Progenitor cell of endocrine pancreas (in vitro differentiated cells): ENCODE data around the gene ANP32A. TPM values are rescaled to one million over a fixed set of nuclear protein-coding genes. Genes with fewer than 3 reads are reported as not detected.

ENCODE experiments used
- DNase-seq: peaks from one replicate; pipeline ENCODE4 v3.0.0; 2021; ENCODE audit warnings: low spot score; ENCODE audit not compliant: unreplicated experiment
- H3K27ac Mint-ChIP-seq: 2 replicates; pipeline ENCODE4 v1.8.0; 2021; ENCODE audit warnings: mild to moderate bottlenecking, moderate library complexity, mixed read lengths
- H3K27me3 Mint-ChIP-seq: 2 replicates; pipeline ENCODE4 v1.8.0; 2021; ENCODE audit warnings: mixed read lengths
- H3K36me3 Mint-ChIP-seq: 2 replicates; pipeline ENCODE4 v1.8.0; 2022; ENCODE audit warnings: mixed read lengths; ENCODE audit not compliant: insufficient read depth
- H3K4me1 Mint-ChIP-seq: 2 replicates; pipeline ENCODE4 v1.8.0; 2021; ENCODE audit warnings: low read depth, mixed read lengths
- H3K4me3 Mint-ChIP-seq: 2 replicates; pipeline ENCODE4 v1.8.0; 2021; ENCODE audit warnings: low read depth, mild to moderate bottlenecking, moderate library complexity, mixed read lengths
- H3K9me3 Mint-ChIP-seq: 2 replicates; pipeline ENCODE4 v1.8.0; 2021; ENCODE audit warnings: low read depth, mixed read lengths
- total RNA-seq: library from RNA; stranded (reverse); gene quantifications from 2 replicates; pipeline ENCODE4 v1.2.1, GENCODE V29; 2021
- TF ChIP-seq, protein P1 (sequence below): fragments of 200-600 bp; sonication (generic); IDR thresholded peaks from one replicate; pipeline ENCODE4 v1.5.0; 2021; ENCODE audit warnings: antibody characterized with exemption, mild to moderate bottlenecking; ENCODE audit not compliant: unreplicated experiment

ANP32A gene
- total RNA-seq, 1 donor from 2014 or later: 279 TPM

DNA sequence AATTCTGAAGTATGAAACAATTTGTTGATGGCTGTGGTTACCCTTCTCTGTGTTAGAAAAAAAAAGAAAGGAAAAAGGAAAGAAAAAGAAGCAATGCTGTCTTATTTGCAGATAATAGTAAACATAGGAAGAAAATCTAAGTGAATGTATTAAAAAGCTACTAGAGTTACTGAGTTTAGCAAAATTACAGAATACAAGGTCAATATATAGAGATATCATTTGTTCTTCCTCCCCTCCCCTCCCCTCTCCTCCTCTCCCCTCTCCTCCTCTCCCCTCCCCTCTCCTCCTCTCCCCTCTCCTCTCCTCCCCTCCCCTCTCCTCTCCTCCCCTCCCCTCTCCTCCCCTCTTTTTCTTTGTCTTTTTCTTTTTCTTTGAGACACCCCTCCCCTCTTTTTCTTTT is 69.1 kb downstream of the ANP32A start:
- Mint-ChIP-seq H3K4me3 (no peak overlapping the region), H3K4me1 (no peaks in the 10 kb centered on the region), H3K27me3 (no peaks in the 10 kb centered on the region), H3K27ac (no peak overlapping the region), H3K36me3 (no peaks in the 10 kb centered on the region), H3K9me3 (peaks cover 8% of the 10 kb centered on the region)
- TF ChIP-seq, protein P1, sequence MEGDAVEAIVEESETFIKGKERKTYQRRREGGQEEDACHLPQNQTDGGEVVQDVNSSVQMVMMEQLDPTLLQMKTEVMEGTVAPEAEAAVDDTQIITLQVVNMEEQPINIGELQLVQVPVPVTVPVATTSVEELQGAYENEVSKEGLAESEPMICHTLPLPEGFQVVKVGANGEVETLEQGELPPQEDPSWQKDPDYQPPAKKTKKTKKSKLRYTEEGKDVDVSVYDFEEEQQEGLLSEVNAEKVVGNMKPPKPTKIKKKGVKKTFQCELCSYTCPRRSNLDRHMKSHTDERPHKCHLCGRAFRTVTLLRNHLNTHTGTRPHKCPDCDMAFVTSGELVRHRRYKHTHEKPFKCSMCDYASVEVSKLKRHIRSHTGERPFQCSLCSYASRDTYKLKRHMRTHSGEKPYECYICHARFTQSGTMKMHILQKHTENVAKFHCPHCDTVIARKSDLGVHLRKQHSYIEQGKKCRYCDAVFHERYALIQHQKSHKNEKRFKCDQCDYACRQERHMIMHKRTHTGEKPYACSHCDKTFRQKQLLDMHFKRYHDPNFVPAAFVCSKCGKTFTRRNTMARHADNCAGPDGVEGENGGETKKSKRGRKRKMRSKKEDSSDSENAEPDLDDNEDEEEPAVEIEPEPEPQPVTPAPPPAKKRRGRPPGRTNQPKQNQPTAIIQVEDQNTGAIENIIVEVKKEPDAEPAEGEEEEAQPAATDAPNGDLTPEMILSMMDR: no peak
- no peak for DNase-seq

DNA sequence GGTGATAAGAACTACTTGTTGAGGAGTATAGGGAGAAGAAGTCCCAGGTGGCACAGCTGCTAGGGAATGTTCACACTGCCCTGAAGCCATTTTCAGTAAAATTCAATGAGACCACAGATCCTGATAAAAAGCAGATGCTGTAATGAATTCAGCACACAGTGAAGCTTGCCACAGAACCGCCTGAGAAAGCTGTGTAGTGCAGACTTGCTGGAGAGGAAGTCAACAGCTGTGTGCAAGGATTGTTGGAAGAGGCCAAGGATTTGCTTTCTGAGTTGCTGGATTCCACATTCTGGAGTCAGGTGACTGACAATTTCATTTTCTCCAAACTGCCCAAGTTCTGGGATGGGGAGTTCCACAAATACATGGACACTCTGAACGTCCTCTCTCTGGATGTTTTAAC is 70.9 kb downstream of the ANP32A start:
- Mint-ChIP-seq H3K9me3 (peaks cover 8% of the 10 kb centered on the region), H3K36me3 (no peaks in the 10 kb centered on the region), H3K27ac (no peak overlapping the region), H3K4me1 (no peaks in the 10 kb centered on the region), H3K27me3 (no peaks in the 10 kb centered on the region), H3K4me3 (no peak overlapping the region)
- DNase-seq: no peak
- TF ChIP-seq, protein P1: no peak

DNA sequence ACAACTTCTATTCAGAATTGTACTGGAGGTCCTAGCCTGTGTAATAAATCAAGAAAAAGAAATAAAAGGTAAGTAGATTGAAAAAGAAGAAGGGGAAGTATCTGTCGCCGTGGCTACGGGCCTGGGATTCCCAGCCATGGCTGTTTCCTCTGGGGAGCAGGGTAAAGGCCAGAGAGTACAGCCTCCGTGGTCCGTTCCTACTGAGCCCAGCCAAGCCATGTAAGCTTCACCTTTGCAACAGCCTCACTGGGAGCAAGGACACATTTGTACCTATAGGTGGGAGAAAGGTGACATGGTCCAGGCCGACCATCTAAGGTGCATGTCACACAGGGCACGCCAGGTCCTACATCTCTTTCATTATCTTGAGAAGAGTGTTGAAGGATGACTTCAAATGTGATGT is 71.3 kb downstream of the ANP32A start:
- H3K36me3 Mint-ChIP-seq: no peaks in the 10 kb centered on the region
- no peak overlapping the region for H3K4me3 Mint-ChIP-seq
- H3K9me3 Mint-ChIP-seq: peaks cover 8% of the 10 kb centered on the region
- TF ChIP-seq, protein P1: no peak
- H3K27me3 Mint-ChIP-seq: no peaks in the 10 kb centered on the region
- H3K4me1 Mint-ChIP-seq: no peaks in the 10 kb centered on the region
- no peak overlapping the region for H3K27ac Mint-ChIP-seq
- no peak for DNase-seq

DNA sequence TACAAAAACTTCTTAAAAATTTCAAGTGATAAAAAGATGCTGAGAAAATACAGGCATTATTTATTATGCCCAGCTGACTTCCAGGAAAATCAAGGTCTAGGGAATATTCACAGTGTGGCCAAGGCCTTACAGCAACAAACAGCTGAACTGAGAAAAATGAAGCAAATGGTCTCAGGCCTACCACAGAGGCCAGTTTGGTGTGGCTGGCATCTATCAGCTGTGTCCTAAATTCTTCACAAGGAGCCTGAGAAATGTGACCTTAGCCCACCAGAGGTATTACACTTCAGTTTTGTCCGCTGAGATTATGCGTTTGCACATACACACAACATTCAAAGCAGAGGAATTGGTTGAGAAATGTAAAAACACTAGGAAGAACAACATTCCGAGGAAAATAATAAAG is 77.4 kb downstream of the ANP32A start:
- H3K4me1 Mint-ChIP-seq: no peaks in the 10 kb centered on the region
- H3K9me3 Mint-ChIP-seq: no peaks in the 10 kb centered on the region
- H3K36me3 Mint-ChIP-seq: no peaks in the 10 kb centered on the region
- no peak overlapping the region for H3K27ac Mint-ChIP-seq
- H3K27me3 Mint-ChIP-seq: peaks cover 6% of the 10 kb centered on the region
- TF ChIP-seq, protein P1: no peak
- no peak overlapping the region for H3K4me3 Mint-ChIP-seq
- DNase-seq: no peak

DNA sequence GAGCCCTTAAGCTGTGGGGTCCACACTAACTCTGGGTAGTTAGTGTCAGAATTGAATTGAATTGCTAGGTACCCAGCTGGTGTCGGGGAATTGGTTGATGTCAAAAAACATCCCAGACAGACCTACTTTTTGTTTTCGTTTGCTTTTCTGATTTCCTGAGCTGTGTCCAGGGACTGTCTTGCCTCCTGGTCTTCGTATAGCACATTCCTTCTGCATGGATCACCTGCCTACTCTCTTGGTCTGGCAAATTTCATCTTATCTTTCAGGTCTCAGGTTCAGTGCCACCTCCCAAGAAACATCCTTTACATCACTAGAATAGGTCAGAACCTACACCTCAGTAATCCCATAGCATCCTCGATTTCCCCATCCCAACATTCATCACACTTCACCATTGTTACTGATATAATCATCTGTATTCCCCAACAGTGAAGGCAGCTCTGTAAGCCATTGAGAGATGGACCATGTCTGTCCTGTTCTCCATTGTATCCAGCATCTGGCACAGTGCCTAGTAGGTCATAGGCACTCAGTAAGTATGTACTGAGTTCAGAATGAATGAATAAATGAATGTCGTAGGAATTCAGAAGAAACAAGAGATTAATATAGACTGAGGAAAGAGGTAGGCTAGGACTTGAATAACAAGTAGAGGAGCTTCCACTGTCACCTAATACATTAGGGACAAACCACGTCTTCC is 81.2 kb downstream of the ANP32A start:
- H3K36me3 Mint-ChIP-seq: no peaks in the 10 kb centered on the region
- H3K27me3 Mint-ChIP-seq: peaks cover 6% of the 10 kb centered on the region
- no peaks in the 10 kb centered on the region for H3K9me3 Mint-ChIP-seq
- TF ChIP-seq, protein P1: no peak
- no peak overlapping the region for H3K4me3 Mint-ChIP-seq
- DNase-seq: no peak
- H3K4me1 Mint-ChIP-seq: no peaks in the 10 kb centered on the region
- H3K27ac Mint-ChIP-seq: no peak overlapping the region
